Peyer's patch (tissue), 4 donors: ENCODE measurements around the gene MAN1A2.

Experiments used
- POLR2A ChIP-seq, 2 donors: fragments of 450-650 bp; IDR thresholded peaks; one replicate each; pipeline ENCODE4 v1.5.1; 2017; ENCODE audit warnings: antibody characterized with exemption in 2 of 2, mild to moderate bottlenecking in 2 of 2, moderate library complexity in 2 of 2
- TF ChIP-seq, protein P1 (sequence below), 6 experiments: fragments of 450-650 bp in 4 of 6; fragments of 200-600 bp in 2 of 6; sonication (generic) in 1 of 6; IDR thresholded peaks; one replicate each; pipeline ENCODE4 v1.5.1; 2017 to 2019; ENCODE audit warnings: antibody characterized with exemption in 6 of 6, mild to moderate bottlenecking in 3 of 6, moderate library complexity in 1 of 6

DNA sequence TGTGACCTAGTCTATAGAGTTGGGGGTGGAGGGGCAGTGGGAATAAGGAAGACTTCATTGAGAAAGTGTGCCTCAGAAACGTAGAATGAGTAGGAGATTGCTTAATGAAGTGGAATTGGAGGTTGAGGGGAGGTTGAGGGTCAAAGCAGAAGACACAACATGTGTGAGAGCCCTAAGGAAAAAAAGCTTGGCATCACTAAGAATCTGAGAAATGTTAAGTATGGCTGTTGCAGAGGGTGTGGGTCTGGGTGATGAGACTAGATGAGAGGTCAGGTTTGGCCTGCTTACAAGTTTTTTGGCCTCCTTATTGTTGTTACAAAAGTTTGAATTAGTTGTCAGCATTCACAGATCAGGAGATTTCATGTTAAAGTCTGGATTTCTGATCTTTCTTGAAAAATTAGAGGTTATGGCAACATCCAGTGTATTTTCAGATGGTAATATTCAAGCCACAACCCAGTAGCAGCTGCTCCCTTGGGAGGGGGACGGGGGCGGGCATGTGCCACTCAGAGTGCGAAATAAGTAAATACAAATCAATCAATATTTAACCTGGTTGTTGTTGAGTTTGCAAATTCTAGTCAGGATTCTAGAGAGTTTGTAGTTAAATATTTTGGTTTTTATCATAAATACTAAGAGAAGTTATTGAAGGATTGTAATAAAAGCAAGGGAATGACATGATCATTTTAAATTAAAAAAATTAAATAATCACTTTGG lies 4.3 kb downstream of the MAN1A2 start:
- no peak for TF ChIP-seq POLR2A (IDR thresholded peaks at IDR 0.05)
- TF ChIP-seq, protein P1, sequence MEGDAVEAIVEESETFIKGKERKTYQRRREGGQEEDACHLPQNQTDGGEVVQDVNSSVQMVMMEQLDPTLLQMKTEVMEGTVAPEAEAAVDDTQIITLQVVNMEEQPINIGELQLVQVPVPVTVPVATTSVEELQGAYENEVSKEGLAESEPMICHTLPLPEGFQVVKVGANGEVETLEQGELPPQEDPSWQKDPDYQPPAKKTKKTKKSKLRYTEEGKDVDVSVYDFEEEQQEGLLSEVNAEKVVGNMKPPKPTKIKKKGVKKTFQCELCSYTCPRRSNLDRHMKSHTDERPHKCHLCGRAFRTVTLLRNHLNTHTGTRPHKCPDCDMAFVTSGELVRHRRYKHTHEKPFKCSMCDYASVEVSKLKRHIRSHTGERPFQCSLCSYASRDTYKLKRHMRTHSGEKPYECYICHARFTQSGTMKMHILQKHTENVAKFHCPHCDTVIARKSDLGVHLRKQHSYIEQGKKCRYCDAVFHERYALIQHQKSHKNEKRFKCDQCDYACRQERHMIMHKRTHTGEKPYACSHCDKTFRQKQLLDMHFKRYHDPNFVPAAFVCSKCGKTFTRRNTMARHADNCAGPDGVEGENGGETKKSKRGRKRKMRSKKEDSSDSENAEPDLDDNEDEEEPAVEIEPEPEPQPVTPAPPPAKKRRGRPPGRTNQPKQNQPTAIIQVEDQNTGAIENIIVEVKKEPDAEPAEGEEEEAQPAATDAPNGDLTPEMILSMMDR (IDR thresholded peaks at IDR 0.05) = no peak
